Caki2 (cell line): ENCODE measurements around the gene PIGR. TPM values are rescaled to one million over a fixed set of nuclear protein-coding genes. Genes with fewer than 3 reads are reported as not detected.
"Not testable (repeated sequence)": the region's sequence is repeated elsewhere in the genome, so short reads cannot be mapped to it uniquely, and the experiment has no call there.

ENCODE experiments used
- DNase-seq: peaks from one replicate; pipeline ENCODE4 v3.0.0-alpha.2; 2015; ENCODE audit warnings: low read depth
- in situ Hi-C: cut with HindIII; loops from 2 replicates; pipeline ENCODE4 v1.10.0; 2016; ENCODE audit warnings: low sequenced_read_pairs, low pct_unique_long_range_greater_than_20kb, mixed read lengths
- total RNA-seq: library from RNA; depleted of rRNA; stranded (reverse); fragments of >200 nt; shearing (Covaris generic); gene quantifications from 2 replicates; pipeline ENCODE4 v1.2.3, GENCODE V29; 2014; ENCODE audit warnings: low replicate concordance

Gene PIGR
- total RNA-seq, 1 experiment from 2014 or later, result not detected

GRCh38 chr1:206941766-206942418 is 4.4 kb downstream of the PIGR start:
- DNase-seq, result peak; percentile 76
- in situ Hi-C loops, result no loop called here

- in situ Hi-C loops, result no loop called here
- DNase-seq, result no peak
Measured at GRCh38 chr1:206940588-206940936, 5.7 kb downstream of the PIGR start.

GRCh38 chr1:206939841-206940587 is 6.3 kb downstream of the PIGR start:
- in situ Hi-C loops, result no loop called here
- no peak for DNase-seq

- in situ Hi-C loops, result no loop called here
- no peak for DNase-seq
Measured at GRCh38 chr1:206939131-206939530, 7.1 kb downstream of the PIGR start.

- in situ Hi-C loops, result no loop called here
- DNase-seq, result no peak
Measured at GRCh38 chr1:206937425-206937824, 8.8 kb downstream of the PIGR start.

GRCh38 chr1:206935491-206936067 is 10.7 kb downstream of the PIGR start:
- in situ Hi-C loops, result no loop called here

GRCh38 chr1:206933333-206933945 is 12.8 kb downstream of the PIGR start:
- no peak for DNase-seq
- in situ Hi-C loops, result no loop called here

More at GRCh38 chr1:206935491-206936067, 10.7 kb downstream of the PIGR start:
- no peak for DNase-seq

- DNase-seq, result no peak
- in situ Hi-C loops, result no loop called here
Measured at GRCh38 chr1:206932177-206932576, 14.1 kb downstream of the PIGR start.

- in situ Hi-C loops, result no loop called here
- DNase-seq, result no peak
Measured at GRCh38 chr1:206931709-206932108, 14.6 kb downstream of the PIGR start.

GRCh38 chr1:206930210-206930798 is 16.0 kb downstream of the PIGR start:
- in situ Hi-C loops, result no loop called here
- no peak for DNase-seq

- in situ Hi-C loops, result no loop called here
- no peak for DNase-seq
Measured at GRCh38 chr1:206929524-206929923, 16.7 kb downstream of the PIGR start.

- in situ Hi-C loops, result no loop called here
- DNase-seq, result no peak
Measured at GRCh38 chr1:206926286-206926685, 20.0 kb downstream of the PIGR start.

- in situ Hi-C loops, result no loop called here
- DNase-seq, result no peak
Measured at GRCh38 chr1:206925106-206925736, 21.0 kb downstream of the PIGR start.

- in situ Hi-C loops, result no loop called here
Measured at GRCh38 chr1:206924592-206925105, 21.6 kb downstream of the PIGR start.

GRCh38 chr1:206923961-206924557 is 22.2 kb downstream of the PIGR start:
- in situ Hi-C loops, DNase-seq: not testable (repeated sequence)

More at GRCh38 chr1:206924592-206925105, 21.6 kb downstream of the PIGR start:
- no peak for DNase-seq

GRCh38 chr1:206923009-206923960 is 23.0 kb downstream of the PIGR start:
- in situ Hi-C loops, result no loop called here
- DNase-seq, result no peak

GRCh38 chr1:206922524-206922923 is 23.7 kb downstream of the PIGR start:
- DNase-seq, result no peak
- in situ Hi-C loops, result no loop called here
